GM21529 (cell line): Measurements from ENCODE around the gene CACNA1E.

Source experiments
- ATAC-seq: cut with Tn5 transposase; IDR thresholded peaks from one replicate; pipeline ENCODE4 v1.9.1; 2021; ENCODE audit not compliant: unreplicated experiment

CACNA1E gene

GRCh38 chr1:181482521-181483284 is 614 bp upstream of the CACNA1E start:
- ATAC-seq, result peak; percentile 46

DNA sequence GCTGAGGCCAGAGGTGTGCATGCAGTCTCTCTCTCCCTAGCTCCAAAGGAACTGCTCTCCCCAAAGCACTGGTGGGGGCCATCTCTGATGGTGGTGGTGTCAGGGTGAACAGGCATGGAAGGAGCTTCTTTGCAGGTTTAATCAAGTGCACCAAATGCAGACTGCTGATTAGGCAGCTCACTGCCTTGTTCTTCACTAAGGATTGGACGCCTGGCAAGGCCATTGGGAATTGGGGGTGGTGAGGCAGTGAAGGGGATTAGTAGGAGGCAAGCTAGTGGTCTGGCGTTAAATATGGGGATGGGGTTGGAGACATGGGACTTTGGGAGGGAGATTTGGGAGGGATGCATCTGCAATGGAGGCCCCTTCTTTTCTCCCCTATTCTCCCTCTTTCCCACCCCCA is 1.5 kb downstream of the CACNA1E start:
- ATAC-seq, result no peak

DNA sequence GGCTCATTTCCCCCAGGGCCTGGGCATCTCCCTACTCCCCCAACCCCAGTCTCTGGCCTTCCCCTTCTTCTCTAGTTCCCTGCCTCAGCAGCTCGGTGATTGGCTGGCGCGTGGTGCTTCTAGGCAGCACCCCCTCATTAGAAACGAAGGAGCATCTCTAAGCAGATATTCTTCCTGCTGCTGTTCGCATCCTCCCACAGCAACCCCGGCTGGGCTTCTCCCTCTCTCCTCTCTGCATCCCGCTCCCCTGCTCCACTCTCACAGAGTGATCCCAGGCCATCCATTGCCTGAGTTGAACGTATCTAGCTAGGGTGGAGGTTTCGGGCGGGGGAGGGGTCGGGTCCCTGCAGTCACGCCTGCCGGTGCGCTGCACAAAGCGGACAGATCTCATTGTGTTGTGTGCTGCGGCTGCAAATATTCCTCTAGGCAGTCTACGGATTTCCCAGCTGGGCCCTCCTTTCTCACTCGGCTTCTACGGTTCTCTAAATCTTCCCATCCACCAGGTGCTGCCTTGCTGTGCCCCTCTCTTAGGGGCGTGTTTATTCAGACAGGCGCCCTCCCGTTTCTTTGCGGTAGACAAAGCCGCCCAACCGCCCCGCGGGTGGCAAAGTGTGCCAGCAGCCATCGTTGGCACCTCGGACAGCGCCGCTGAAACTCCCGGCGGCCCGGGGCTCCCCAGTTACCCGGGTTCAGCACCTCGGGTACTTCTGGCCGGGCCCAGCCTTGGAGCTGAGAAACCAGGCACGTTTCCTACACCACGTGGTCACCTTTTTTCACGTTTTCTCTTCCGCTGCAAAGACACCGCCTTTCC is 2.2 kb downstream of the CACNA1E start:
- ATAC-seq, result peak; percentile 45

DNA sequence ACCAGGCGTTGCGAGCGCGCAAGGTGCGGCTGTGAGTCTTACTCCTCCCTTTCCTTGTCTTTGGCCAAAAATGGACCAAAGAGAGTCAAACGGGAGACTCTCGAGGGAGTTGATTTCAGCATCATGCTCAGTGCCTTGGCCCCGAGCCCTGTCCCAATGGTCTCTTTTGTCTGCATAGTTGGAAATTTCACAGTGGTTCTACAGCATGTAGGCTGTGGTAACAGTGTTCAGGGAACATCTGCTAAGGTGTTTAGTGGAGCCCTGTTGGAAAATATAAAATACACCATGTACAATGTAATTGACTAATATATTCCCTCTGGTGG is 2.7 kb downstream of the CACNA1E start:
- no peak for ATAC-seq

DNA sequence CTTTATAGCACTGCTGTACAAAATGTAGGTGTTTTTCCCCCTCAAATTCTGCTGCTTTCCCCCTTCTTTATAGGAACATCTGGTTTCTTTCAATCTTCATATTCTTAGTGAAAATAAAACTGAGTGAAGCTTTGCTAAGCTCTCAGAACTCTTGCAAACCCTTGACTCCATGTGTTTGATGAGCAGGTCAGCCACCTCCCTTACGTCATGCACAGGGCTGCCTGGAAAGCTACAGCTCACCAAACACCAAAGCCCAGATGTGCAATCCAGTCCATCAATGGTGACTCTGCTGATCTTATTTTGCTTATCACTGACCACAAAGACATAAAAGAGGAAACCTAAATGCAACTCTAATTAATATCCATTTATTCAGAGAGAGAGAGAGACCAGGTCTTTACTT is 5.5 kb downstream of the CACNA1E start:
- ATAC-seq, result no peak

GRCh38 chr1:181490276-181490675 is 7.0 kb downstream of the CACNA1E start:
- ATAC-seq, result no peak

- no peak for ATAC-seq
Observed at GRCh38 chr1:181490740-181491712, 7.7 kb downstream of the CACNA1E start.

DNA sequence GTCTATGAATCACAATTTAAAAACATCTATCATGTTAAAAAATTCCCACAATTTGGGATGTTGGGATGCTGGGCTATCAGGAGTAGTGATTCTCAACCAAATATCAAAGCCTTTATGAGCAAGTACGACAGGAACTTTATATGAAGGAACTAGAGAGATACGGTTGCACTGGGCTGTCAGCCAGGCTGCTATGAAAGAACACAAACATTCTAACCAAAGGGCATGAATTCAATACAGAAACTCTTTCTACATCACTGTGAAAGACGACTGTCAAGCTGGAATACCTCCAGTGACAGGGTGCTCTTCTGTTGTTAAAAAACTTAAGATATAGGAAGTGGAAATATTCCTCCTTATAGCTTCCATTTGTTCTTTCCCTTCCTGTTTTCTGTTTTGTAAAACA is 9.8 kb downstream of the CACNA1E start:
- no peak for ATAC-seq

DNA sequence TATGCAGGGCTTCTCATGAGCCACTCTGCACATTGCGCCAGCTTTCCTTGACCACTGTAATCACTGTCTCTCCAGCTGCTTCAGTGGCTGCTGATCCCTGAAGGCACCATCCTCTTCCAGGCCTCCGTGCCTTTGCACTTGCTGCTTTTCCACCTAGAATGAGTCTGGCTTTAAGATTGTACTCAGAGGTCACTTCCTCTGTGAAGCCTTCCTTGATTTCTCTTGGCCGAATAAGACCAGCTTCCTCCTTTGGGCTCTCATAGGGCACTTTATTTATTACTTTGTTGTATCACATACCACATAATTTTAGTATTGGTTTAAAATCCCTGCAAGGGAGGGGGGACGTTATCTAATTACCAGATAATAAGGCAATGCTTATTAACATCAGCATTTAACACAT is 10.6 kb downstream of the CACNA1E start:
- ATAC-seq, result no peak

- no peak for ATAC-seq
Observed at GRCh38 chr1:181496759-181497158, 13.4 kb downstream of the CACNA1E start.

- ATAC-seq, result peak; percentile 56
Observed at GRCh38 chr1:181497870-181498269, 14.6 kb downstream of the CACNA1E start.

GRCh38 chr1:181499825-181500224 is 16.5 kb downstream of the CACNA1E start:
- no peak for ATAC-seq

DNA sequence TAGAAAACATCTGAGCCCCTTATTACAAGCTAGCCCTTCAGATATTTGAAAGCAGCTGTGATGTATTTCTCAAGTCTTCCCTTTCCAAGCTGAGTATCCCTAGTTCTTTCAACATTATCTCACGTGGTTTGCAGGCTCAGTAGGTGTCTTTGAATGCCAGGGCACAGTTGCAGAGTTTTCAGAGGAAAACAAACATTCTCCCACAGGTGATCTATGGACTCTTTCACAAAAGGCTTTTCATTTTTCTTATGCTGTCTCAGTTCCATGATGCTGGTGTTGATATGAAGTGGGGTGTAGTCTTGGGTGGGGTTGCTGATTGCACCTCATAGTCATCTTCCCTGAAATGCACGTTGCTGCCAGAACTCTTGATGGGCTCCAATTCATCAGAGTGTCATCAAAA is 17.3 kb downstream of the CACNA1E start:
- no peak for ATAC-seq

DNA sequence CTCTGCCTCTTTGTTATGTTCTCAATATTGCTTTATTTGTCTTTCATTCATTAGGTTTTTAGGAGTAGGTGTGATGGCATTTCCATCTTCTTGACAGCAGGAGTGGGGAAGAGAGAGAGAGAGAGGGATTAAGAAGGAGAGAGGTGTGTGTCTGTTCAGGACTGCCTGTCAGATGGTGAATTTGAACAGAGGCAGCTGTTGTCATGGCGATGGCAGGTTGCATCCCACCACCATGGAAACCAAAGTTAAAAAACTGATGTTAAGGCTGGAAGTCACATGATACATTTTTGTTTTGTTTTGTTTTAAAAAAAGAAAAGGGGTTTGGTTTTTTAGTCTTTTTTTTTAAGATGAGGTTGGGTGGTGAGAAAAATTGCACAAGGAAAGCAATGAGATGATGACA is 18.3 kb downstream of the CACNA1E start:
- ATAC-seq, result no peak

DNA sequence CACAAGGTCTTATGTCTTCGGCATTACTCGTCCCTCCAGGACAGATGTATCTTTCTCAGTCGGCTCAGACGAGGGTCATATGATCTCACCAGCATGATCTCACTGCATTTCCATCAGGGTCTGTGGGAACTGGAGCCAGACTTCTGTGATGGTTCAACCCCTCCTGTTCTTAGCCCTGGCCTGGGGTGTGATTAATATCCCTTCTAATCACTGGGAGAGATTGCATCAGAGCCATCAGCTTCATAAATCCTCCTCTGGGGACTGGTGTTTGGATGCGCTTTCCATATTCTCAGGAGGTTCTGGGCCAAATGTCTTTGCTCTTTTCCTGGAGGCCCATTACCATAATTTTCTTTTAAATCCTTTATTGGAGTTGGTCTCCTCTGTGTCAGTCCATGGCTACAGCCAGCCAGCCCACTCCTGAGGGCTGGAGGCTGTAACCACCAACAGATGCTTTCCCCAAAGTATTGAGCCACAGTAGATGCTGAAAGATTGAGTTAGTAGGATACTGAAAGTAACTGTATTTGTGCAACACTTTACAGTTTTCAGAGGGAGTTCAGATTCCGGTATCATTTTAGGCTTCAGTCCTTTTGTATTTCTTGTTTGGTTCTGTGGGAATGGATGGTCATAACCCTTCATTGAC is 20.0 kb downstream of the CACNA1E start:
- ATAC-seq, result no peak

- ATAC-seq, result peak; percentile 55
Observed at GRCh38 chr1:181504399-181504842, 21.1 kb downstream of the CACNA1E start.

GRCh38 chr1:181506563-181507353 is 23.4 kb downstream of the CACNA1E start:
- ATAC-seq, result peak; percentile 21

DNA sequence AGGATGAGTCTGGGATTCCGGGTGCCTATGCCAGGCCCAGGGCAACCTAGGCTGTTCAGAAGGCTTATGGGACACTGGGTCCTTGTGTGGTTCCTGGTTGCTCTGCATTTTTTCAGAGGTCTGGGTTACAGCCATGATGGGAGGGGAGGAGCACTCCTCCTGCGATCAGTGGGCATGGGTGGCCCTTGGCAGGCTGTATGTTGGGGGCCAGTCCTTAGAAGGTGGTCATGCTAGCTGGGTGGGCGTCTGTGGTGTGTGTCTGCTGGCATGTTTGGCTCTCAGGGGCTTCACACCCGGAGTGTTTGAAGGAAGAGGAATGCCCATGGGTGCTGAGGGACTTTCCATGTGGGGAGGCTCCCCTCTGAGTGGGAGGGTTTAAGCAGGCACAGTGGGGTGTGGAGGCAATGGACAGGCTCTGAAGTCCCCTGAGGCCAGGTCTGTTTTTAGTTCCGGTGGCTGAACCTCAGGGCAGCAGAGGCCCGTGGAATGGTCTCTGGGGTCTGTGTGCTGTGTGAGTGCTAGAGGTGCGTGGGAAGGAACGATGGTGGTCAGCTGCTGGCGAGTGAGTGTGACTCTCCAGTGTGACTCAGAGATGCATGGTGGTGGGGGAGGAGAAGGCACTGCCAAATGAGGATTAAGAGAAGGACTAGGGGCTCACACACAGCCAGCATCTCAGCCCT is 25.3 kb downstream of the CACNA1E start:
- ATAC-seq, result peak; percentile 22

GRCh38 chr1:181513786-181514297 is 30.5 kb downstream of the CACNA1E start:
- ATAC-seq, result no peak
